ENCODE results near the gene SMLR1.

DNA sequence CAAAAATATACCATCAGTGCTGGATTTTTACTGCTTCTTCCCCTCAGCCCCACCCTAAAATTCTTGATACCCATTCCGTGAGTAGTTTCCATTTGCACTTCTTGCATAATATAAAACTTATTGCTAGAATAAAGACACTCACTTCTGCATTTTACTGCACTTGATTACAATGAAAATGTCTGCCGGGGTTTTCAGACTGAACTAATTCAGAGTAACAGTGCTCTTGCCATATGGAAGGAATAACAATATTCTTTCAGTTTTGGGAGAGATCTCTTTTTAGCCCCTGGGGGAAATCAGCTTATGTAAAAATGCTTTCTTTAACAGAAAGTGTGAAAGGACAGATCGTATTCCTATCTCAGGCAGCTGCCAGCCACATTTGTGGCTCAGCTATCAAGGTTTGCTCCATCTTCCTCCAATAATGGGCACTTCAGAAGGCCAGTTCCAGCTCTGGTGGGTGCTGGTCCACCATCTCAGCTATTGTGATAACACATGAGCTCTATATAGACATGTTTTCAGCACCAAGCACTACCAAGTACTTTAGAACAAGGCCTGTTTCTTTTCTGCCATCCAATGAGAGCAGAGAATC, 8.9 kb downstream of the SMLR1 start:
- no peak for TF ChIP-seq ELF4 (IDR thresholded peaks at IDR 0.05)
- no peak for TF ChIP-seq CTBP1 (IDR thresholded peaks at IDR 0.05; ENCODE audit: borderline replicate concordance)
- no peak for TF ChIP-seq BHLHE40 (IDR thresholded peaks at IDR 0.05; ENCODE audit: borderline replicate concordance)
- TF ChIP-seq, protein P1, sequence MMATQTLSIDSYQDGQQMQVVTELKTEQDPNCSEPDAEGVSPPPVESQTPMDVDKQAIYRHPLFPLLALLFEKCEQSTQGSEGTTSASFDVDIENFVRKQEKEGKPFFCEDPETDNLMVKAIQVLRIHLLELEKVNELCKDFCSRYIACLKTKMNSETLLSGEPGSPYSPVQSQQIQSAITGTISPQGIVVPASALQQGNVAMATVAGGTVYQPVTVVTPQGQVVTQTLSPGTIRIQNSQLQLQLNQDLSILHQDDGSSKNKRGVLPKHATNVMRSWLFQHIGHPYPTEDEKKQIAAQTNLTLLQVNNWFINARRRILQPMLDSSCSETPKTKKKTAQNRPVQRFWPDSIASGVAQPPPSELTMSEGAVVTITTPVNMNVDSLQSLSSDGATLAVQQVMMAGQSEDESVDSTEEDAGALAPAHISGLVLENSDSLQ (IDR thresholded peaks at IDR 0.05), result no peak
- TF ChIP-seq FOXK2 (IDR thresholded peaks at IDR 0.05), result no peak
- TF ChIP-seq SUZ12 (IDR thresholded peaks at IDR 0.05), result no peak
- TF ChIP-seq ZNF384 (IDR thresholded peaks at IDR 0.05), result no peak
- TF ChIP-seq FOXM1 (IDR thresholded peaks at IDR 0.05; ENCODE audit: borderline replicate concordance), result no peak
- no peak for TF ChIP-seq HDGF (IDR thresholded peaks at IDR 0.05; ENCODE audit: borderline replicate concordance)
- no peak for TF ChIP-seq TARDBP (IDR thresholded peaks at IDR 0.05)

All from HEK293T (cell line).